ENCODE results near the gene PHLPP1.
"Not testable (repeated sequence)": the region's sequence is repeated elsewhere in the genome, so short reads cannot be mapped to it uniquely, and the experiment has no call there.

PHLPP1 gene

GRCh38 chr18:62739911-62740310, 24.6 kb downstream of the PHLPP1 start:
- H3K4me3 ChIP-seq (ENCODE audit: low read length), result no peak overlapping the region
- H2AFZ ChIP-seq (ENCODE audit: low read length), result no peak overlapping the region
- no peaks in the 10 kb centered on the region for H3K36me3 ChIP-seq (replicated peaks; ENCODE audit: insufficient read depth, low read length)
- H3K9ac ChIP-seq (ENCODE audit: low read length), result no peak overlapping the region
- TF ChIP-seq EZH2phosphoT487 (IDR thresholded peaks at IDR 0.05; ENCODE audit: low read length), result no peak
- TF ChIP-seq EZH2 (optimal IDR thresholded peaks at IDR 0.05; ENCODE audit: low read depth, low read length), result no peak
- H3K9me3 ChIP-seq (replicated peaks; ENCODE audit: insufficient read depth, low read length), result no peaks in the 10 kb centered on the region
- peaks cover 6% of the 10 kb centered on the region; the same call in 1 of the 2 replicates for H3K4me1 ChIP-seq (ENCODE audit: low read length)
- no peaks in the 10 kb centered on the region for H3K9me2 ChIP-seq (replicated peaks; ENCODE audit: insufficient read depth, low read length)
- H4K20me1 ChIP-seq (ENCODE audit: insufficient read depth, low read length), result no peaks in the 10 kb centered on the region
- H3K27me3 ChIP-seq (replicated peaks; ENCODE audit: insufficient read depth, low read length), result no peaks in the 10 kb centered on the region
- H3K79me2 ChIP-seq (ENCODE audit: low read length), result peaks cover 3% of the 10 kb centered on the region; the same call in 1 of the 2 replicates
- no peak overlapping the region for H3K4me2 ChIP-seq (ENCODE audit: low read depth, low read length)
- no peaks in the 10 kb centered on the region for H3F3A ChIP-seq (ENCODE audit: insufficient read depth, low read length)
- H3K27ac ChIP-seq (ENCODE audit: low read length), result no peak overlapping the region
- DNase-seq, result no peak

- not testable (repeated sequence) for H3K4me1 ChIP-seq (ENCODE audit: low read length); H3K36me3 ChIP-seq (replicated peaks; ENCODE audit: insufficient read depth, low read length); H3K27me3 ChIP-seq (replicated peaks; ENCODE audit: insufficient read depth, low read length); H3K4me3 ChIP-seq (ENCODE audit: low read length); H3K9me2 ChIP-seq (replicated peaks; ENCODE audit: insufficient read depth, low read length); H3K27ac ChIP-seq (ENCODE audit: low read length); H3K79me2 ChIP-seq (ENCODE audit: low read length); DNase-seq; H3K4me2 ChIP-seq (ENCODE audit: low read depth, low read length); H4K20me1 ChIP-seq (ENCODE audit: insufficient read depth, low read length); H3K9me3 ChIP-seq (replicated peaks; ENCODE audit: insufficient read depth, low read length); H3F3A ChIP-seq (ENCODE audit: insufficient read depth, low read length); H2AFZ ChIP-seq (ENCODE audit: low read length); H3K9ac ChIP-seq (ENCODE audit: low read length)
These were observed 25.3 kb downstream of the PHLPP1 start for GRCh38 chr18:62740650-62741049.

- Histone ChIP-seq H3K4me1 (ENCODE audit: low read length) (peaks cover 6% of the 10 kb centered on the region; the same call in 1 of the 2 replicates), H3K79me2 (ENCODE audit: low read length) (peaks cover 3% of the 10 kb centered on the region; the same call in 1 of the 2 replicates), H3K27me3 (replicated peaks; ENCODE audit: insufficient read depth, low read length) (no peaks in the 10 kb centered on the region), H2AFZ (ENCODE audit: low read length) (no peak overlapping the region), H3K9me2 (replicated peaks; ENCODE audit: insufficient read depth, low read length) (no peaks in the 10 kb centered on the region), H3K9me3 (replicated peaks; ENCODE audit: insufficient read depth, low read length) (no peaks in the 10 kb centered on the region), H3K4me2 (ENCODE audit: low read depth, low read length) (no peak overlapping the region), H3K36me3 (replicated peaks; ENCODE audit: insufficient read depth, low read length) (no peaks in the 10 kb centered on the region), H3F3A (ENCODE audit: insufficient read depth, low read length) (no peaks in the 10 kb centered on the region), H4K20me1 (ENCODE audit: insufficient read depth, low read length) (no peaks in the 10 kb centered on the region), H3K27ac (ENCODE audit: low read length) (no peak overlapping the region), H3K4me3 (ENCODE audit: low read length) (no peak overlapping the region), H3K9ac (ENCODE audit: low read length) (no peak overlapping the region)
- DNase-seq, result no peak
- TF ChIP-seq EZH2 (optimal IDR thresholded peaks at IDR 0.05; ENCODE audit: low read depth, low read length) (no peak), CTCF (IDR thresholded peaks at IDR 0.05; ENCODE audit: low read length) (no peak), EZH2phosphoT487 (IDR thresholded peaks at IDR 0.05; ENCODE audit: low read length) (no peak)
These were observed 25.8 kb downstream of the PHLPP1 start for GRCh38 chr18:62741118-62741566.

GRCh38 chr18:62741584-62741983, 26.2 kb downstream of the PHLPP1 start:
- Histone ChIP-seq H2AFZ (ENCODE audit: low read length) (no peak overlapping the region), H3K9me3 (replicated peaks; ENCODE audit: insufficient read depth, low read length) (no peaks in the 10 kb centered on the region), H3K4me2 (ENCODE audit: low read depth, low read length) (no peak overlapping the region), H3K27me3 (replicated peaks; ENCODE audit: insufficient read depth, low read length) (no peaks in the 10 kb centered on the region), H3F3A (ENCODE audit: insufficient read depth, low read length) (no peaks in the 10 kb centered on the region), H3K79me2 (ENCODE audit: low read length) (peaks cover 3% of the 10 kb centered on the region; the same call in 1 of the 2 replicates), H3K4me3 (ENCODE audit: low read length) (no peak overlapping the region), H3K27ac (ENCODE audit: low read length) (no peak overlapping the region), H3K9ac (ENCODE audit: low read length) (no peak overlapping the region), H3K36me3 (replicated peaks; ENCODE audit: insufficient read depth, low read length) (no peaks in the 10 kb centered on the region), H4K20me1 (ENCODE audit: insufficient read depth, low read length) (no peaks in the 10 kb centered on the region), H3K4me1 (ENCODE audit: low read length) (peaks cover 6% of the 10 kb centered on the region; the same call in 1 of the 2 replicates), H3K9me2 (replicated peaks; ENCODE audit: insufficient read depth, low read length) (no peaks in the 10 kb centered on the region)
- TF ChIP-seq EZH2 (optimal IDR thresholded peaks at IDR 0.05; ENCODE audit: low read depth, low read length) (no peak), EZH2phosphoT487 (IDR thresholded peaks at IDR 0.05; ENCODE audit: low read length) (no peak), CTCF (IDR thresholded peaks at IDR 0.05; ENCODE audit: low read length) (no peak)
- no peak for DNase-seq
